HL-60/S4 (cell line): Measurements from ENCODE around the gene MYO9A.
"Not testable (repeated sequence)": the region's sequence is repeated elsewhere in the genome, so short reads cannot be mapped to it uniquely, and the experiment has no call there.

Experiments used
- in situ Hi-C: fragments of 300-500 bp; cut with MboI; formaldehyde crosslinking; loops from 2 replicates; pipeline ENCODE4 v1.14.3; 2022; ENCODE audit warnings: low sequenced_read_pairs

The MYO9A gene

DNA sequence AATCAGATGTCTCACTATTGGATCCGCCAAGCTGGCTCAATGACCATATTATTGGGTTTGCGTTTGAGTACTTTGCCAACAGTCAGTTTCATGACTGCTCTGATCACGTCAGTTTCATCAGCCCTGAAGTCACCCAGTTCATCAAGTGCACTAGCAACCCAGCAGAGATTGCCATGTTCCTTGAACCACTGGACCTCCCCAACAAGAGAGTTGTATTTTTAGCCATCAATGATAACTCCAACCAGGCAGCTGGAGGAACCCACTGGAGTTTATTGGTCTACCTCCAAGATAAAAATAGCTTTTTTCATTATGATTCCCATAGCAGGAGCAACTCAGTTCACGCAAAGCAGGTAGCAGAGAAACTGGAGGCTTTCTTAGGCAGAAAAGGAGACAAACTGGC, 21.7 kb upstream of the MYO9A start:
- in situ Hi-C loops, result no loop called here

- in situ Hi-C loops, result no loop called here
Measured at GRCh38 chr15:72136170-72137051, 18.5 kb upstream of the MYO9A start.

DNA sequence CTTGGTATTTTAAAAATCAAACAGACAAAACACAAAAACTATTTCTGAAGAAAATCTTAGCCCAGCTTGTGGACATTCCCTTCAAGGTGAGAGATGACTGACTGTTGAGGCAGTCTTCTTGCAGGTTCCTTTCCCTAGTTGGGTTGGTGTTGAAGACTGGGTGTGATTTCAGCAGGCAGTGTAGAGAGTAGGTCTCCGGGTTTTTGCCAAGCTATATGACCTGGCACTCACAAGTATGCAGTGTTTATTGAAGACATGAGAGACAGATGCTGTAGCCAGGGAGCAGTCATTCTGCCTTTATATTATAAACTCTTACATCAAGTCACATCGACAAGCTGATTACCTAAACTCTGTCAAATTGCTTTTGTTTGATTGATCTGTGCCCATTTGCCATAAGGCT, 17.8 kb upstream of the MYO9A start:
- in situ Hi-C loops, result no loop called here

DNA sequence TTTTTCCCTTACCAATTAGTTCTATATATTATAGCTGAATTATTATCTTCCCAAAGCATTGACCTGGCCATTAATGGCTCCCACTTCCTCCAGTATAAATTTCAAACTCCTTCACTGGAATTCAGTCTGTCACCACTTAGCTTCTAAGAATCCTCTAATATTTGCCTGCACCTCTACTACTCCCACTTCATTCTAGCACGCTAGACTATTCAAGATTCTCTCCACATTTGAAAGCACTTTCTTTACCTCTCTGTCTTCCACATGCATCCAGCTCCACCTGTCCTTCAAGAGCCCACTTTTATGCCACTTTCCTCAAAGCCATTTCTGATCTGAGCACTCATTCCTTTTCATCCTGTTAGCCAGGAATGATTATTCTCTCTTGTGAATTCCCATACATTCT, 15.3 kb upstream of the MYO9A start:
- in situ Hi-C loops, result no loop called here

GRCh38 chr15:72131922-72132321, 14.0 kb upstream of the MYO9A start:
- in situ Hi-C loops, result no loop called here

GRCh38 chr15:72130272-72130671, 12.3 kb upstream of the MYO9A start:
- in situ Hi-C loops, result no loop called here

DNA sequence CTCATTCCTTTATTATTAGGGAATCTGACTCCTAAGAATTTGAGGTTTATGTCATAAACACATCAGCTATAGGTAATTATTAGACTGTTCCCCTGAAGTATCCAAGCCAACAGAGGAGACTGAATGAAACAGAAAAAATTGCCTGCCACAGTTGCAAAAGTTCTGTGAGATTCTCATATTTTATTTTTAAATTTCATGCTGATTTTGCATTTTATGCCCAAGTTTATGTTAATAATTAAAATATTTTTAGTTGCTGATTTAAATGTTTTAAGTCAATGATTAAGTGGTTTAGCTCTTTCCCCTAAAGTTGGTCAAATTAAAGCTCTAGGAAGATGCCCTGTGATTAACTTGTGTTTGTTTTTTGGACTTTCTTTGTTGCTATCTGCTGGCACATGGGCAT, 10.4 kb upstream of the MYO9A start:
- in situ Hi-C loops, result no loop called here

- in situ Hi-C loops, result no loop called here
Measured at GRCh38 chr15:72127724-72128322, 9.9 kb upstream of the MYO9A start.

DNA sequence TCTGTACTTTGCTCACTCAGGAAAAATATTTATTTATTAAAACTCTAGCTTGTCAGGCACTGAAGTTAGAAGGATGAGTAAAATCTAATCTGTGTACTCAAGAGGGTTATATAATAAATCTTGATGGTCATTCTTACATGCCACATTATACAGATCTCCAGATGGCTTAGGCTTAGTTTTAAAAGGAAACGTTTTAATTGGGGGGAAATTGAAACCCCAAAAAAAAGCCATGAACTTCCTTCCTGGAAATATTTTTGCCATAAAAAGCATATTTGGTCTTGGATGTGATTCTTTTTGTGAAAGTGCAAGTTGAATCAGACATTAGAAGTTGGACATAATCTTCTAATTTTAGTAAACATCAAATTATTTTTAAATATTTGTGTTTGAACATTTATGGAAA, 6.3 kb upstream of the MYO9A start:
- in situ Hi-C loops, result no loop called here

DNA sequence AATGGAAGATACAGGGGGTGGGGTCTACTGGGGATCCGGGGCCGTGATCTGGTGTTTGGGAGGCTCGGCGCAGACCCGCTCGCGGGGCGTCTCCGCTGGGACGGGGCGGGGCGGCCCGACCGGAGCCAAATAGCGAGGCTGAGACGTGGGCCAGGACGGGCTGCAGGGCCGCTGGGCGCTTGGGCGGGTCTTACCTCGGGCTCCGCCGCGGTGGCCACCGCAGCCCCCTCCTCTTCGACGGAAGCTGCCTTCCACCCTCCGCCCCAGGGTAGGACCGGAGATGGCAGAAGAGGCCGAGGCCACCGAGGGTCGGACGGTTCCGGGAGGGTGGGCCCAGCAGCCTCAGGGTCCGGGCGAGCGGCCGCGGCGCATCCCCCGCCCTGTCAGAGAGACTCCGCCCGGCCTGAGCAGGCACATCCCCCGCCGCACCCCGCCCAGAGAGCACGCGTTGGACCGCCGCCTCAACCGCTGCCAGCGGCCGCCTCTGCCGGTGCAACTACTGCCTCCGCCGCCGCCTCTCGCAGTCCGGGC, 399 bp downstream of the MYO9A start:
- in situ Hi-C loops, result no loop called here

- in situ Hi-C loops, result no loop called here
Measured at GRCh38 chr15:72116731-72117485, 1.0 kb downstream of the MYO9A start.

- in situ Hi-C loops, result no loop called here
Measured at GRCh38 chr15:72113347-72114031, 4.5 kb downstream of the MYO9A start.

- in situ Hi-C loops, result no loop called here
Measured at GRCh38 chr15:72112805-72113204, 5.1 kb downstream of the MYO9A start.

- in situ Hi-C loops, result no loop called here
Measured at GRCh38 chr15:72112116-72112515, 5.8 kb downstream of the MYO9A start.

DNA sequence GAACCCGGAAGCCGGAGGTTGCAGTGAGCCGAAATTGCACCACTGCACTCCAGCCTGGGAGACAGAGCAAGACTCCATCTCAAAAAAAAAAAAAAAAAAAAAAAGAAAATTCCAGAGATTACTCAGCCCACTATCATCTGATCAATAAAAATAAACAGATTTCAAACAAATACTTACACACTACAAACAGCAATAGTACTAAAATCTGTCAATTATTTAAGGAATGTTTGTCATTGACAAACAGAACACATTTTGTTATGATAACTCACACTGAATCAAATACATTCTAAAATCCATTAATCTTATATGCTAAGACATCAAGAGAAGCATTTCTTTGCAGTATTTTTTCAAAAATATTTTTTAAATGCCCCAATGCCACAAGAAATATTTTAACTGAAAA, 7.6 kb downstream of the MYO9A start:
- in situ Hi-C loops, result no loop called here

DNA sequence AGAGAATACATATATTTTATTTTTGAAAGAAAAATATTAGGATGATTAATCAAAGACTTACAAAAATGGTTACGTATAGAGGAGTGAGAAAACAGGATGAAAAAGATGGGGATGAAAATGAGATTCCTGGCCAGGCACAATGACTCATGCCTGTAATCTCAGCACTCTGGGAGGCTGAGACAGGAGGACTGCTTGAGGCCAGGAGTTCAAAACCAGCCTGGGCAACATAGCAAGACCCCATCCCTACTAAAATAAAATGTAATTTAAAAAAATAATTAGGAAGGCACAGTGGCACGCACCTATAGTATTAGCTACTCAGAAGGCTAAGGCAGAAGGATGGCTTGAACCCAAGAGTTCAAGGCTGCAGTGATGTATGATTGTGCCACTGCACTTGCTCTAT, 11.9 kb downstream of the MYO9A start:
- in situ Hi-C loops, result no loop called here

DNA sequence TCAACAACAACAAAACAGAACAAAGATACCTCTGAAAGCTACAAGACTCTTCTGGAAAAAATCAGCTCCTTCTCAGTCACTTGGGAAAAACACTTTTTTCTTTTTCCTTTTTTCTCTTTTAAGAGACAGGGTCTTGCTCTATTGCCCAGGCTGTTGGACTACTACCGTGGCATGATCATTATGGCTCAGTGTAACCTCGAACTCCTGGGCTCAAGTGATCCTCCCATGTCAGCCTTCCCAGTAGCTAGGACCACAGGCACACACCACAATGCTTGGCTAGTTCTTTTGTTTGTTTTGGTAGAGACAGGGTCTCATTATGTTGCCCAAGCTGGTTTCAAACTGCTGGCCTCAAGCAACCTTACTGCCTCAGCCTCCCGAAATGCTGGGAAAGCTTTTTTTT, 12.8 kb downstream of the MYO9A start:
- in situ Hi-C loops, result no loop called here

- in situ Hi-C loops, result not testable (repeated sequence)
Measured at GRCh38 chr15:72100551-72100950, 17.4 kb downstream of the MYO9A start.

- in situ Hi-C loops, result no loop called here
Measured at GRCh38 chr15:72099155-72099554, 18.8 kb downstream of the MYO9A start.

- in situ Hi-C loops, result no loop called here
Measured at GRCh38 chr15:72098040-72098439, 19.9 kb downstream of the MYO9A start.

- in situ Hi-C loops, result no loop called here
Measured at GRCh38 chr15:72096796-72097195, 21.2 kb downstream of the MYO9A start.
